A549 (cell line): ENCODE measurements around the gene MPC1. TPM values are rescaled to one million over a fixed set of nuclear protein-coding genes. Genes with fewer than 3 reads are reported as not detected.
A peak's percentile ranks its signal among the peaks of the same experiment; 100 is the strongest.

Source experiments
- ATAC-seq, 2 experiments: fragments of 200-7000 bp in 1 of 2; fragments of >200 bp in 1 of 2; cut with Nextera tagmentation in 1 of 2; cut with Tn5 transposase in 1 of 2; 3 replicates each; pipeline versions ENCODE4 v1.8.0 to v1.9.1; 2018 to 2020; ENCODE audit warnings: mild to moderate bottlenecking in 1 of 2, moderate library complexity in 1 of 2
- CTCF ChIA-PET: fragments of 300-600 bp; sonication (Branson Sonifier 250); formaldehyde crosslinking; extraction: SDS; loops from one replicate; lab custom pipeline; 2021; ENCODE audit warnings: antibody characterized with exemption, inconsistent platforms; lab: Yijun Ruan, JAX
- POLR2A ChIA-PET: fragments of 350-600 bp; formaldehyde crosslinking; extraction: SDS; loops from one replicate; lab custom pipeline; 2021; ENCODE audit warnings: antibody characterized with exemption, inconsistent platforms; lab: Yijun Ruan, JAX
- DNase-seq, 2 experiments: peaks; one replicate each; pipeline versions ENCODE4 v3.0.0 to v3.0.0-alpha.2; 2011 to 2016; ENCODE audit warnings: low read depth in 1 of 2, low spot score in 1 of 2
- FAIRE-seq: peaks from 2 replicates; lab custom pipeline; 2011; peaks lifted over from hg19 to GRCh38; lab: Jason Lieb, UNC
- H3K27ac ChIP-seq, 2 experiments: fragments of >200 bp; sonication (Bioruptor Twin); formaldehyde crosslinking; 3 replicates each; pipeline ENCODE4 v1.5.1; 2016 to 2017
- H3K4me1 ChIP-seq: fragments of >200 bp; sonication (Bioruptor Twin); formaldehyde crosslinking; 3 replicates; pipeline ENCODE4 v1.6.1; 2016
- H3K4me2 ChIP-seq: fragments of >200 bp; sonication (Bioruptor Twin); formaldehyde crosslinking; 3 replicates; pipeline ENCODE4 v1.6.1; 2016
- H3K4me3 ChIP-seq: fragments of >200 bp; sonication (Bioruptor Twin); formaldehyde crosslinking; 3 replicates; pipeline ENCODE4 v1.5.1; 2016
- H3K9me3 ChIP-seq: fragments of >200 bp; sonication (Bioruptor Twin); formaldehyde crosslinking; 3 replicates; pipeline ENCODE4 v1.6.1; 2016
- BCL3 ChIP-seq: fragments of >200 bp; sonication (Bioruptor Twin); formaldehyde crosslinking; IDR thresholded peaks from 3 replicates; pipeline ENCODE4 v1.6.1; 2016
- CBX2 ChIP-seq: fragments of 200-600 bp; sonication (generic); IDR thresholded peaks from 2 replicates; pipeline ENCODE4 v1.6.1; 2016; ENCODE audit warnings: low read depth, mild to moderate bottlenecking, borderline replicate concordance
- CBX8 ChIP-seq: fragments of 200-600 bp; sonication (generic); IDR thresholded peaks from 2 replicates; pipeline ENCODE4 v1.6.1; 2016
- CEBPB ChIP-seq, 2 experiments: fragments of >200 bp in 1 of 2; sonication (Bioruptor Twin) in 1 of 2; formaldehyde crosslinking in 1 of 2; IDR thresholded peaks; 2 replicates each; pipeline ENCODE4 v1.6.1; 2012 to 2016
- CHD4 ChIP-seq: fragments of 200-600 bp; sonication (generic); IDR thresholded peaks from 2 replicates; pipeline ENCODE4 v1.6.1; 2016; ENCODE audit warnings: antibody characterized with exemption, mild to moderate bottlenecking, borderline replicate concordance
- E2F6 ChIP-seq: IDR thresholded peaks from 2 replicates; pipeline ENCODE4 v1.6.1; 2012; ENCODE audit warnings: low read depth, borderline replicate concordance
- EHMT2 ChIP-seq: fragments of 200-600 bp; sonication (generic); IDR thresholded peaks from 2 replicates; pipeline ENCODE4 v1.6.1; 2016; ENCODE audit warnings: antibody characterized with exemption, low read depth, mild to moderate bottlenecking, moderate library complexity
- ELK1 ChIP-seq: fragments of 150-350 bp; IDR thresholded peaks from 2 replicates; pipeline ENCODE4 v1.6.1; 2014; ENCODE audit warnings: low read depth, mild to moderate bottlenecking, low read length
- EP300 ChIP-seq, 2 experiments: fragments of >200 bp; sonication (Bioruptor Twin); formaldehyde crosslinking; IDR thresholded peaks; 2 replicates in 1 of 2; 3 replicates in 1 of 2; pipeline ENCODE4 v1.6.1; 2016 to 2017
- ESRRA ChIP-seq: fragments of 150-350 bp; IDR thresholded peaks from 2 replicates; pipeline ENCODE4 v1.6.1; 2014; ENCODE audit warnings: mild to moderate bottlenecking, low read length, borderline replicate concordance
- FOSL2 ChIP-seq, 2 experiments: fragments of 450-650 bp in 1 of 2; fragments of >200 bp in 1 of 2; sonication (Bioruptor Twin) in 1 of 2; formaldehyde crosslinking; IDR thresholded peaks; 2 replicates each; pipeline versions ENCODE4 v1.5.0 to v1.6.1; 2016 to 2020; ENCODE audit warnings: mild to moderate bottlenecking in 1 of 2, moderate library complexity in 1 of 2
- FOXS1 ChIP-seq: fragments of 250-450 bp; sonication (Bioruptor Pico); IDR thresholded peaks from 2 replicates; pipeline ENCODE4 v1.5.0; 2020; ENCODE audit warnings: mild to moderate bottlenecking, moderate library complexity
- GATA3 ChIP-seq: IDR thresholded peaks from 2 replicates; pipeline ENCODE4 v1.6.1; 2012; ENCODE audit warnings: borderline replicate concordance
- HEYL ChIP-seq: fragments of 250-450 bp; sonication (Bioruptor Pico); IDR thresholded peaks from 2 replicates; pipeline ENCODE4 v1.8.0; 2021; ENCODE audit warnings: mild to moderate bottlenecking, moderate library complexity
- HMGXB4 ChIP-seq: fragments of 250-450 bp; sonication (Bioruptor Pico); IDR thresholded peaks from 2 replicates; pipeline ENCODE4 v1.5.0; 2021; ENCODE audit warnings: mild to moderate bottlenecking, moderate library complexity, borderline replicate concordance
- KDM1A ChIP-seq: fragments of 200-600 bp; sonication (generic); IDR thresholded peaks from 2 replicates; pipeline ENCODE4 v1.6.1; 2016; ENCODE audit warnings: low read depth, mild to moderate bottlenecking
- KDM5A ChIP-seq: fragments of 200-600 bp; sonication (generic); IDR thresholded peaks from 2 replicates; pipeline ENCODE4 v1.6.1; 2016; ENCODE audit warnings: antibody characterized with exemption, mild to moderate bottlenecking
- MAFK ChIP-seq: fragments of 450-650 bp; IDR thresholded peaks from 2 replicates; pipeline ENCODE4 v1.6.1; 2014; ENCODE audit not compliant: partially characterized antibody
- NPAS2 ChIP-seq: fragments of 250-450 bp; sonication (Bioruptor Pico); IDR thresholded peaks from 2 replicates; pipeline ENCODE4 v1.8.0; 2022; ENCODE audit warnings: mild to moderate bottlenecking, moderate library complexity, borderline replicate concordance
- POLR2A ChIP-seq: IDR thresholded peaks from 2 replicates; pipeline ENCODE4 v1.6.1; 2012; ENCODE audit warnings: mild to moderate bottlenecking, low read length
- RAD21 ChIP-seq, 2 experiments: fragments of >200 bp in 1 of 2; sonication (Bioruptor Twin) in 1 of 2; formaldehyde crosslinking in 1 of 2; IDR thresholded peaks in 1 of 2; conservative IDR thresholded peaks in 1 of 2; 2 replicates in 1 of 2; 3 replicates in 1 of 2; pipeline ENCODE4 v1.6.1; 2012 to 2018; ENCODE audit warnings: inconsistent platforms in 1 of 2
- REST ChIP-seq: fragments of 200-600 bp; sonication (generic); IDR thresholded peaks from 2 replicates; pipeline ENCODE4 v1.6.1; 2016; ENCODE audit warnings: antibody characterized with exemption, mild to moderate bottlenecking, moderate library complexity
- RFX5 ChIP-seq: fragments of 450-650 bp; IDR thresholded peaks from 2 replicates; pipeline ENCODE4 v1.7.1; 2014; ENCODE audit warnings: antibody characterized with exemption, mild to moderate bottlenecking, moderate library complexity
- RNF2 ChIP-seq: fragments of 200-600 bp; sonication (generic); IDR thresholded peaks from 2 replicates; pipeline ENCODE4 v1.6.1; 2016; ENCODE audit warnings: low read depth, mild to moderate bottlenecking, antibody characterized with exemption, moderate library complexity, borderline replicate concordance
- SMC3 ChIP-seq: fragments of >200 bp; sonication (Bioruptor Twin); formaldehyde crosslinking; IDR thresholded peaks from 3 replicates; pipeline ENCODE4 v1.6.1; 2018; ENCODE audit warnings: inconsistent platforms
- ZNF302 ChIP-seq: fragments of 250-450 bp; sonication (Bioruptor Pico); IDR thresholded peaks from 2 replicates; pipeline ENCODE4 v1.9.0; 2021; ENCODE audit warnings: inconsistent platforms, mild to moderate bottlenecking, moderate library complexity
- WGBS: methylation state at CpG from one replicate; pipeline ENCODE4 v1.1.6; 2017; ENCODE audit errors: missing lambda C conversion rate; 5-methylcytosine and 5-hydroxymethylcytosine counted together
- polyA plus RNA-seq, 4 experiments: library from polyadenylated mRNA; depleted of rRNA in 3 of 4; stranded (reverse); fragments of >200 nt; fragmentation: RNase III in 1 of 4; extraction: RNeasy Plus Mini Kit Qiagen cat#74134 plus additional on column Dnase treatment in 1 of 4; gene quantifications; 2 replicates in 3 of 4; 3 replicates in 1 of 4; pipeline ENCODE4 v1.2.3, GENCODE V29; 2011 to 2017

Gene MPC1
- polyA plus RNA-seq, 2 of the 4 experiments (the other 2 are of a cell fraction) = 4.4 to 7.7 TPM

GRCh38 chr6:166420351-166420750 is 37.6 kb upstream of the MPC1 start:
- CTCF ChIA-PET = no interaction called here
- TF ChIP-seq EP300 (IDR thresholded peaks at IDR 0.05) (no peak), CEBPB (IDR thresholded peaks at IDR 0.05) (peak in 1 of 2 experiments; percentile 77; a peak in 2 of 4 replicates), RAD21 (conservative IDR thresholded peaks at IDR 0.05 in 1 of 2, IDR thresholded peaks at IDR 0.05 in 1 of 2) (peak in 1 of 2 experiments; percentile 30; a peak in 1 of 5 replicates), EHMT2 (no peak), MAFK (peak; percentile 7), HMGXB4 (CRISPR knock-in tag) (no peak), GATA3 (no peak)
- peak; percentile 25 to 52 for DNase-seq
- no peak for FAIRE-seq
- peak; percentile 83 to 94 for ATAC-seq
- Histone ChIP-seq H3K4me1 (no peaks in the 10 kb centered on the region), H3K9me3 (no peaks in the 10 kb centered on the region), H3K4me3 (no peak overlapping the region), H3K27ac (no peak overlapping the region), H3K4me2 (no peak overlapping the region)
- WGBS = 13% methylated on average over 6 of the region's 6 CpGs
- POLR2A ChIA-PET = no interaction called here

- H3K4me2 ChIP-seq = no peak overlapping the region
- WGBS = 76% methylated on average over 8 of the region's 15 CpGs
Observed at GRCh38 chr6:166419717-166420116, 37.0 kb upstream of the MPC1 start.

GRCh38 chr6:166419286-166419685 is 36.5 kb upstream of the MPC1 start:
- ATAC-seq (no peak), DNase-seq (no peak), FAIRE-seq (no peak)
- no peak for TF ChIP-seq ELK1
- TF ChIP-seq REST = no peak
- no peak for TF ChIP-seq SMC3
- TF ChIP-seq RNF2 = no peak
- no peak for TF ChIP-seq FOSL2 (IDR thresholded peaks at IDR 0.05)
- no peak for TF ChIP-seq FOSL2 (CRISPR knock-in tag; IDR thresholded peaks at IDR 0.05)
- no peak for TF ChIP-seq E2F6
- TF ChIP-seq CHD4 = no peak
- no peak for TF ChIP-seq FOXS1
- no peak for TF ChIP-seq BCL3
- no peak for TF ChIP-seq KDM5A
- no peak for TF ChIP-seq CBX2
- no peak for TF ChIP-seq ESRRA
- no peak for TF ChIP-seq NPAS2
- no peak for TF ChIP-seq HEYL (CRISPR knock-in tag)
- no peak for TF ChIP-seq ZNF302 (CRISPR knock-in tag)
- no peak for TF ChIP-seq KDM1A
- TF ChIP-seq CBX8 = no peak
- no peak for TF ChIP-seq MAFK
- no peak overlapping the region for H3K4me3 ChIP-seq
- WGBS = 87% methylated on average over 3 of the region's 7 CpGs
- CTCF ChIA-PET = interaction anchor here (0.9 kb wide), 1 partner anchor 19 kb away, joined by 5 read pairs; no protein-coding TSS in a partner anchor
- H3K27ac ChIP-seq = no peak overlapping the region
- H3K4me2 ChIP-seq = no peak overlapping the region
- no peaks in the 10 kb centered on the region for H3K9me3 ChIP-seq
- no peaks in the 10 kb centered on the region for H3K4me1 ChIP-seq
- POLR2A ChIA-PET = no interaction called here

More at GRCh38 chr6:166419717-166420116, 37.0 kb upstream of the MPC1 start:
- CTCF ChIA-PET = interaction anchor here (0.9 kb wide), 1 partner anchor 19 kb away, joined by 5 read pairs; no protein-coding TSS in a partner anchor
- DNase-seq (no peak), FAIRE-seq (no peak), ATAC-seq (no peak)
- POLR2A ChIA-PET = no interaction called here
- no peak overlapping the region for H3K27ac ChIP-seq
- H3K4me3 ChIP-seq = no peak overlapping the region
- no peak for TF ChIP-seq POLR2A
- TF ChIP-seq RFX5 = no peak
- H3K4me1 ChIP-seq = no peaks in the 10 kb centered on the region
- no peaks in the 10 kb centered on the region for H3K9me3 ChIP-seq
